Thyroid gland (tissue), 4 donors: Measurements from ENCODE around the gene CHI3L1.
A peak's percentile ranks its signal among the peaks of the same experiment; 100 is the strongest.

ENCODE experiments used
- POLR2A ChIP-seq, 2 donors: fragments of 450-650 bp; IDR thresholded peaks; one replicate each; pipeline ENCODE4 v1.6.1; 2017; ENCODE audit warnings: antibody characterized with exemption in 2 of 2, mild to moderate bottlenecking in 2 of 2, moderate library complexity in 1 of 2
- TF ChIP-seq, protein P1 (sequence below), 6 experiments: fragments of 200-600 bp in 3 of 6; fragments of 450-650 bp in 3 of 6; sonication (generic) in 3 of 6; IDR thresholded peaks; one replicate each; pipeline ENCODE4 v1.5.1; 2016 to 2019; ENCODE audit warnings: antibody characterized with exemption in 6 of 6, mild to moderate bottlenecking in 2 of 6, inconsistent platforms in 1 of 6, moderate library complexity in 1 of 6

GRCh38 chr1:203172184-203173010 is 14.1 kb downstream of the CHI3L1 start:
- TF ChIP-seq, protein P1, sequence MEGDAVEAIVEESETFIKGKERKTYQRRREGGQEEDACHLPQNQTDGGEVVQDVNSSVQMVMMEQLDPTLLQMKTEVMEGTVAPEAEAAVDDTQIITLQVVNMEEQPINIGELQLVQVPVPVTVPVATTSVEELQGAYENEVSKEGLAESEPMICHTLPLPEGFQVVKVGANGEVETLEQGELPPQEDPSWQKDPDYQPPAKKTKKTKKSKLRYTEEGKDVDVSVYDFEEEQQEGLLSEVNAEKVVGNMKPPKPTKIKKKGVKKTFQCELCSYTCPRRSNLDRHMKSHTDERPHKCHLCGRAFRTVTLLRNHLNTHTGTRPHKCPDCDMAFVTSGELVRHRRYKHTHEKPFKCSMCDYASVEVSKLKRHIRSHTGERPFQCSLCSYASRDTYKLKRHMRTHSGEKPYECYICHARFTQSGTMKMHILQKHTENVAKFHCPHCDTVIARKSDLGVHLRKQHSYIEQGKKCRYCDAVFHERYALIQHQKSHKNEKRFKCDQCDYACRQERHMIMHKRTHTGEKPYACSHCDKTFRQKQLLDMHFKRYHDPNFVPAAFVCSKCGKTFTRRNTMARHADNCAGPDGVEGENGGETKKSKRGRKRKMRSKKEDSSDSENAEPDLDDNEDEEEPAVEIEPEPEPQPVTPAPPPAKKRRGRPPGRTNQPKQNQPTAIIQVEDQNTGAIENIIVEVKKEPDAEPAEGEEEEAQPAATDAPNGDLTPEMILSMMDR (IDR thresholded peaks at IDR 0.05), result peak; percentile 41 to 84 (median 72)
- TF ChIP-seq POLR2A (IDR thresholded peaks at IDR 0.05), result no peak
